GM12878 (cell line): Measurements from ENCODE around the gene SNX8. TPM values are rescaled to one million over a fixed set of nuclear protein-coding genes. Genes with fewer than 3 reads are reported as not detected.
A peak's percentile ranks its signal among the peaks of the same experiment; 100 is the strongest.

ENCODE experiments used
- ESRRA ChIP-seq: IDR thresholded peaks from 2 replicates; pipeline ENCODE4 v1.6.1; 2012; ENCODE audit warnings: mild to moderate bottlenecking, low read length, improper control_type of control experiment
- ETV6 ChIP-seq, 2 experiments: fragments of 450-650 bp in 1 of 2; IDR thresholded peaks in 1 of 2; conservative IDR thresholded peaks in 1 of 2; 2 replicates each; pipeline ENCODE4 v1.6.1; 2014; ENCODE audit warnings: antibody characterized with exemption in 1 of 2, borderline replicate concordance in 1 of 2, low read depth in 1 of 2, mild to moderate bottlenecking in 1 of 2, moderate library complexity in 1 of 2
- MEF2A ChIP-seq: IDR thresholded peaks from 2 replicates; pipeline ENCODE4 v1.6.1; 2011; ENCODE audit warnings: low read depth, mild to moderate bottlenecking, low read length, moderate library complexity; ENCODE audit not compliant: insufficient read depth
- MLLT1 ChIP-seq: fragments of 450-650 bp; IDR thresholded peaks from 2 replicates; pipeline ENCODE4 v1.6.1; 2016; ENCODE audit warnings: mild to moderate bottlenecking
- SIN3A ChIP-seq: IDR thresholded peaks from 2 replicates; pipeline ENCODE4 v1.6.1; 2012; ENCODE audit warnings: low read depth, low read length, improper control_type of control experiment
- TCF7 ChIP-seq: IDR thresholded peaks from 2 replicates; pipeline ENCODE4 v1.6.1; 2014; ENCODE audit warnings: antibody characterized with exemption, borderline replicate concordance
- ZNF384 ChIP-seq: IDR thresholded peaks from 2 replicates; pipeline ENCODE4 v1.6.1; 2012; ENCODE audit warnings: low read depth, mild to moderate bottlenecking, low read length, improper control_type of control experiment, borderline replicate concordance
- polyA plus RNA-seq, 11 experiments: library from polyadenylated mRNA; depleted of rRNA in 4 of 11; unstranded in 6 of 11; stranded (reverse) in 5 of 11; fragments of >200 nt; fragmentation: Nextera tagmentation in 4 of 11; fragmentation: Illumina TruSeq in 1 of 11; extraction: Ambion mirVana in 4 of 11; extraction: Trizol in 1 of 11; gene quantifications; 1 replicate in 1 of 11; 2 replicates in 10 of 11; pipeline versions ENCODE4 v1.2.1 to v1.2.3, GENCODE V29; 2011 to 2016; ENCODE audit warnings: inconsistent platforms in 2 of 11, missing spikeins in 2 of 11, low read depth in 1 of 11
- total RNA-seq, 4 experiments: library from RNA; depleted of rRNA in 3 of 4; stranded (reverse); fragments of >200 nt in 3 of 4; fragmentation: Illumina TruSeq in 1 of 4; extraction: Trizol in 1 of 4; gene quantifications; 2 replicates each; pipeline versions ENCODE4 v1.2.1 to v1.2.3, GENCODE V29; 2013 to 2021
- TF ChIP-seq, protein P1 (sequence below): fragments of 450-650 bp; IDR thresholded peaks from 2 replicates; pipeline ENCODE4 v1.6.1; 2018; ENCODE audit warnings: mild to moderate bottlenecking, low read depth, moderate library complexity; ENCODE audit not compliant: partially characterized antibody

SNX8 gene
- total and polyA plus RNA-seq, 10 of the 15 experiments (the other 5 are each of a cell fraction or from before 2014, with no cell fraction given): 6.4 to 210 (median 97.6) TPM

DNA sequence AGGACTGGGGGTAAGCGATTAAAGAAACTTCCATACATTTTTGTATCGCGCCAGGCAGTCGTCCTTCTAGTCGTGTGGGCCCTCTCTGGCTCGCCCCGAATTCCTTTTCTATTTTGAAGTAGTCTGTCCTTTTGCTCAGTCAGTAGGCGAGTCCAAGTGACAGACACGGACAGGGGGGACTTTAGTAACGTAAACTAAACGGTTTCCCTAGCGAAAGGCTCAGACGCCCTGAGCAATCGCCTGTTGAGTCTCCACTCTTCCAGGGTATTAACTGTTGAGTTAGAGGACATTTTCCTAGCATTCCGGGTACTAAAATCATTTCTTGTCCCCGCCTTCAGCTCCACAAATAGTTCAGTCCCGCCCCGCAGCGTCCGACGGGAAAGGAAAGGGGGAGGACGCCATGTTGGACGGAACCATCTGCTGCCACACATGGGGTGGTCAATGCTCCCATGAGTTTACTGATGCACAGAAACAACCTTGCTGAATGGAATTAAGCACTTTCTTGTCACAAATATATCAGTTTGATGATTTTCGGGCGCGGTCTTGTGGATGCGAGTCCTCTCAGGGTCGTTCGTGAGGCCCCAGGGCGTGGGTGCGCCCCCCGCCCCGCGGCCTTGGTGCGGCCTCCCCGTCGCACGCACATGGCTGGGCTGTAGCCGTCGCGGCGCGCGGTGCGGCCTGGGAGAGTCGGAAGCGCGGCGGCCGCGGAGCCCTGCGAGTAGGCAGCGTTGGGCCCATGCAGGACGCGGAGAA, 40.1 kb upstream of the SNX8 start, which contains the start of gene EIF3B (continued):
- TF ChIP-seq, protein P1, sequence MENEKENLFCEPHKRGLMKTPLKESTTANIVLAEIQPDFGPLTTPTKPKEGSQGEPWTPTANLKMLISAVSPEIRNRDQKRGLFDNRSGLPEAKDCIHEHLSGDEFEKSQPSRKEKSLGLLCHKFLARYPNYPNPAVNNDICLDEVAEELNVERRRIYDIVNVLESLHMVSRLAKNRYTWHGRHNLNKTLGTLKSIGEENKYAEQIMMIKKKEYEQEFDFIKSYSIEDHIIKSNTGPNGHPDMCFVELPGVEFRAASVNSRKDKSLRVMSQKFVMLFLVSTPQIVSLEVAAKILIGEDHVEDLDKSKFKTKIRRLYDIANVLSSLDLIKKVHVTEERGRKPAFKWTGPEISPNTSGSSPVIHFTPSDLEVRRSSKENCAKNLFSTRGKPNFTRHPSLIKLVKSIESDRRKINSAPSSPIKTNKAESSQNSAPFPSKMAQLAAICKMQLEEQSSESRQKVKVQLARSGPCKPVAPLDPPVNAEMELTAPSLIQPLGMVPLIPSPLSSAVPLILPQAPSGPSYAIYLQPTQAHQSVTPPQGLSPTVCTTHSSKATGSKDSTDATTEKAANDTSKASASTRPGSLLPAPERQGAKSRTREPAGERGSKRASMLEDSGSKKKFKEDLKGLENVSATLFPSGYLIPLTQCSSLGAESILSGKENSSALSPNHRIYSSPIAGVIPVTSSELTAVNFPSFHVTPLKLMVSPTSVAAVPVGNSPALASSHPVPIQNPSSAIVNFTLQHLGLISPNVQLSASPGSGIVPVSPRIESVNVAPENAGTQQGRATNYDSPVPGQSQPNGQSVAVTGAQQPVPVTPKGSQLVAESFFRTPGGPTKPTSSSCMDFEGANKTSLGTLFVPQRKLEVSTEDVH: peak; percentile 60
- TF ChIP-seq TCF7 (no peak), MEF2A (no peak), SIN3A (peak; percentile 88; the same call in 1 of the 2 replicates), MLLT1 (peak; percentile 83), ESRRA (no peak), ZNF384 (no peak), ETV6 (conservative IDR thresholded peaks at IDR 0.05 in 1 of 2, IDR thresholded peaks at IDR 0.05 in 1 of 2; ENCODE audit: borderline replicate concordance in 1 of 2, low read depth in 1 of 2) (0 out of 4 replicates have a peak, but pooled peaks of 1 of the 2 experiments have one; percentile 4)
